Parietal lobe (tissue), 1 donor: ENCODE measurements around the gene MBD3L4. TPM values are rescaled to one million over a fixed set of nuclear protein-coding genes. Genes with fewer than 3 reads are reported as not detected.

Source experiments
- total RNA-seq: library from RNA; depleted of rRNA; stranded (reverse); fragments of >200 nt; gene quantifications from one replicate; pipeline ENCODE4 v1.2.3, GENCODE V29; 2014

MBD3L4 gene
- not detected for total RNA-seq

GRCh38 chr19:7040079-7040478, at the start of gene MBD3L4:
Gene MBD3L4, minus strand, starts transcription at chr19:7040179. Its CDS starts 35 bp downstream, at chr19:7040144.

GRCh38 chr19:7069042-7069903, 29.3 kb upstream of the MBD3L4 start, which contains the start of gene ZNF557:
Gene ZNF557, plus strand, starts transcription at chr19:7069703. Its CDS starts 5,372 bp downstream, at chr19:7075075.

GRCh38 chr19:7058576-7058975, 18.6 kb upstream of the MBD3L4 start, which contains the start of gene MBD3L3:
Gene MBD3L3, minus strand, starts transcription at chr19:7058676. Its CDS starts 71 bp downstream, at chr19:7058605.

GRCh38 chr19:7049021-7049420, 9.0 kb upstream of the MBD3L4 start, which contains the start of gene MBD3L2:
Gene MBD3L2, plus strand, starts transcription at chr19:7049321. Its CDS starts 53 bp downstream, at chr19:7049374.

GRCh38 chr19:7030278-7030677, 9.7 kb downstream of the MBD3L4 start, which contains the start of gene MBD3L5:
Gene MBD3L5, plus strand, starts transcription at chr19:7030578. Its CDS starts 34 bp downstream, at chr19:7030612.

GRCh38 chr19:7021331-7021730, 18.6 kb downstream of the MBD3L4 start, which contains the start of gene MBD3L2B:
Gene MBD3L2B, minus strand, starts transcription at chr19:7021431. Its CDS starts 34 bp downstream, at chr19:7021397.

Other genes with a start within 250 kb of the MBD3L4 start
- not detected for gene ADGRE1, start 152.6 kb downstream of the MBD3L4 start, total RNA-seq
- not detected for gene MBD3L2B, start 18.7 kb downstream of the MBD3L4 start, total RNA-seq
- not detected for gene MBD3L5, start 9.6 kb downstream of the MBD3L4 start, total RNA-seq
- not detected for gene MBD3L2, start 9.1 kb upstream of the MBD3L4 start, total RNA-seq
- not detected for gene MBD3L3, start 18.5 kb upstream of the MBD3L4 start, total RNA-seq
- gene ZNF557, start 29.5 kb upstream of the MBD3L4 start, total RNA-seq: 35.4 TPM